ENCODE measurements around the gene PKD1L1. TPM values are rescaled to one million over a fixed set of nuclear protein-coding genes. Genes with fewer than 3 reads are reported as not detected.

Gene PKD1L1
- polyA plus RNA-seq, 3 donors: 0.10 to 1.6 (median 0.68) TPM

DNA sequence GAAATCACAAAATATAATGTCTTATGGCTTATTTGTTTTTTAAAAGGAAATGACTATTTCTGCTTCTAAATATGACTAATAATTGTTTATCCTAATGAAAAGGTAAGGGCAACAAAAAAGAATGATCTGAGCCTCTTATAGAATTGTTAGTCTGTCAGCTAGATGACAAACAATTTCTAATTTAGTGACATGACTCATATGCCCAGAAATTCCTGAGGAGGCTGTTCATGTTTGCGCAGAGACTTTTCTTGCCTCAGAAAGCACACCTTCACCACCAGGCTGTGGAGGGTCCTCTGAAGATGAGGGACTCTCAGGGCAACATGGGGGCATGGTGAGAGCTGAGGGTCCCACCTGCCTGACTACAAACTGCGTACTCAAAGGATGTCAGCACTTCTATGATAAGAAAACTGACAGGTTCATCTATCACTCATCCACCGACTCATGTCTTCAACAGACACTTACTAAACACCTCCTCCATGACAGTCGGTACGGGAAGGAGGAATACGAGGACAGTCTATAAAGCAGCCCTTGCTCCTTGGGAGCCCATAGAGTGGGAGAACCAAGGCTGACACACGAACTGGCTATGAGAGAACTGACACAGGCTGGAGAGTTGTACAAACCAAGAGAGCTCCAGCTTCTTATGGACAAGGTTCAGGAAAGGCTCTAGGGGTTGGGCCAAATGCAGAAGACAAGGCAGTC is 102.0 kb downstream of the PKD1L1 start:
- 81 to 91% (median 90%) methylated on average over 7 of the region's 7 CpGs for WGBS, 3 donors
- H3K27ac ChIP-seq (ENCODE audit: low read depth, low read length): no peak overlapping the region

DNA sequence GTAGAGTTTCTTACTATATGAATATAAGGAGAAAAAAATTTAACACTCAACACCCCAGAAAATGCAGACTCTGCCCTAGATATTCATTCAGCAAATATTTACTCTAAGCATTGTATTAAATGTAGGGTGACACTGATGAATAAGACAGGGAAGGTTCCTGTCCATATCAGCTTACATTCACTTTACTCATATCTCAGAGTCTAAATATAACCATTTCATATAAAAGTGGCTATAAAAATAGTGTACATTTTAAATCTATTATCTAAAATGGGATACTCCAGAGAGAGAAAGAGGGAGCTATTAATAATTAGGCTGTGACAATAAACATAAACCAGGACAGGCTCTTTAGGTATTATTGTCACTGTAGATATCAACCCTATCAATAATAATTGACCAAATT is 104.0 kb downstream of the PKD1L1 start:
- no peak overlapping the region for H3K27ac ChIP-seq (ENCODE audit: low read depth, low read length)

DNA sequence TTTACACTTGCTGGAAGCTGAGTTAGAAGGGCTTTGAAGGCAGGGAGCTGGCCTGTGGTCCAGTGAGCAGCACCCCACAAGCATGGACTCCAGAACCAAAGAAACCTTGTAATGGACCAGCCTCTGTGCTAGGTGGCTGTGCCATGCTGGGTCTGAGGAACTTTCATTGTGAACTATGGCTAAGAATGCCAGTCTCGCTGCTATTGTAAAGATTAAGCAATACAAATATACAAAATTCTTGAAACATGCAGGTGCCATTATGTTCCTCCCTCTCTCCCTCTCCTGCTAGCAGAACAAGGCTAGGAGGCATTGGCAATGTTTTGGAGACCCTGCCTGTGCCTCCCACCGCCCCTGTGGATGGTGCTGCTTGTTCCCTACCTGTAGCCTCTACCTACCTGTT is 105.0 kb downstream of the PKD1L1 start:
- no peak overlapping the region for H3K27ac ChIP-seq (ENCODE audit: low read depth, low read length)
- 90 to 94% (median 91%) methylated on average over 2 of the region's 2 CpGs for WGBS, 3 donors

DNA sequence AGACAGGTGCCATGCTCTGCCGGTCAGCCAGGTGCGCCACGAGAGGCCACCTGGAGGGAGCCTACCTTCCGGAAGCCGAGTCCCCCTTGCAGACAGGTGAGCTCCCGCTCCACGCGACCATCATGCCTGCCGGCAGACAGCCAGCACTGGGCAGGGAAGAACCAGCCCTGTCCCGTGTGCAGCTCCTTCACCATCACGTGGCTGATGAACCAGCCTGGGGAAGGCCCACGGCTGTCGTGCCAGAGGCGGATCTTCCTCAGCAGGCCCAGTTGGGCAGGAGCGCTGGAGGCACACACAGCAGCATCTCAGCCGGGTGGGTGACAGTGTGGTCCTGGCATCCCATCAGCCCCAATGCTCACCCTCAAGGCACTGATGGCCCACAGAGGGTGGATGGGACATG is 108.9 kb downstream of the PKD1L1 start:
- H3K27ac ChIP-seq (ENCODE audit: low read depth, low read length): no peak overlapping the region
- 92 to 98% (median 94%) methylated on average over 14 to 16 of the region's 16 CpGs for WGBS, 3 donors

DNA sequence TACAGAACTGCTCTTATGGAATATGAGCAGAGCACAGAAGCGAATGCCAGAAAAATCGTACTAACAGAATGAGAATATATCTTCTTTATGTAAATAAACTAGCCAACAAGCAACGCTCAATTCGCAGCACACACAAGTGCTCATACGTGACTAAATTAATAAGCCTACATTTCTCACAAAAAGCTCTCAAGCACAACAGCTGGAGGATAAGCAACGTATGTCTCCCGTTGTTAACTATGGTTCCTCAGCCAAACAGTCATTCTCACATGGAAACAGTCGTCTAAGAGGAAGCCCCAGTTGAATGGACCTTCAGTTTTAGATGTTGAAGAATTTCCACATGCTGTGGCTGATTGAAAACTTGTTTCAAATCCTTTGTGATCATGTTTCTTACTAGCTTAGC is 110.4 kb downstream of the PKD1L1 start:
- WGBS, 3 donors: 85 to 93% (median 87%) methylated on average over 8 of the region's 8 CpGs
- H3K27ac ChIP-seq (ENCODE audit: low read depth, low read length): no peak overlapping the region

DNA sequence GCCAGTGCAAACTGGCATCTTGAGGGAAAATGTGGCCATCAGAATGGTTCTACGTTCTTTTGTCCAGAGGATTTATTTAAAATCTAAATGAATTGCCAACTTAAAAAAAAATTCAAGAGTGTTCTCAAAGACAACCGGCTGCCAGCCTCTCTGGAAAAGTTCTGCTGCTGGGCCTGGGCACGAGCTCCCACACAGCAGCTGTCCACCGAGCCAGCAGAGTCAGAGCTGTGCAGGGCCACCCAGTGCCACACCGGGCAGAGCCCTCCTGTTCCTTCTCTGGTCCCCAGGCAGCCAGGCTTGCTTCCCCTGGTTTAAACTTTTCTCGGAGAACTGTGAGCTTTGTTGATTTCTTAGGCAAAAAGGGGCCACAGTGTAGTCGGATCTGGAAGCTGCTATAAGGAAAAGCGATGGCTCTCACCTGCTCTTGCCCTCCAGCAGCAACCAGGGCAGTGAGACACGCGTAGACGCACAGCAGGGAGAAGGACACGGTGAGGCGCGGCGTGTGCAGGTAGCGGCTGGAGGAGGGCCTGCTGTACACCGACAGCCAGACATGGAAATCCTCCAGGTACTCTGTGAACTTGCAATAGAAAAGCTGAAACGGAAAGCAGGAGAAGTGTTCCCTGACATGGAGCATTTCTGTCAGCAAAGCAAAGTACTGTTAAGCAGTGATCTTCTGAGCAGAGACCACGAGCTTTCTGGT is 111.6 kb downstream of the PKD1L1 start:
- H3K27ac ChIP-seq (ENCODE audit: low read depth, low read length): no peak overlapping the region
- 89 to 91% (median 89%) methylated on average over 19 of the region's 19 CpGs for WGBS, 3 donors

DNA sequence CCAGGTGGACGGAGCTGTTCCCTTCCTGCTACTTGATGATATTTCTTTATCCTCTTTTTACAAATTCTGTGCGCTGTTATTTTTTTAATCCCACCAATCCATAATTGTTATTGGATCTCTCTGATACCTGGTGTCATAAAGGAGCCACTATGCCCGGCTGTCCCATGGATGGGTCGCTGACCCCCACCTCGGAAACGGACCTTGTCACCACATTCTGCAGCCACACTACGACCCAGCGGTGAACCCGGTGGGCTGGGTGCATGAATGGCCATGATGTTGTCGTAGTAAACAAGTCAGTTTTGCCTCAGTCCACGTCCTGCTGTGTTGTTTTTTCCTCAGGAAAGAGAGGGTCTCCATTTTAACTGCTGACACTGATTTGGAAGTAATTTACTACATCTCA is 112.2 kb downstream of the PKD1L1 start:
- no peak overlapping the region for H3K27ac ChIP-seq (ENCODE audit: low read depth, low read length)
- WGBS, 3 donors: 85 to 92% (median 88%) methylated on average over 11 of the region's 11 CpGs

DNA sequence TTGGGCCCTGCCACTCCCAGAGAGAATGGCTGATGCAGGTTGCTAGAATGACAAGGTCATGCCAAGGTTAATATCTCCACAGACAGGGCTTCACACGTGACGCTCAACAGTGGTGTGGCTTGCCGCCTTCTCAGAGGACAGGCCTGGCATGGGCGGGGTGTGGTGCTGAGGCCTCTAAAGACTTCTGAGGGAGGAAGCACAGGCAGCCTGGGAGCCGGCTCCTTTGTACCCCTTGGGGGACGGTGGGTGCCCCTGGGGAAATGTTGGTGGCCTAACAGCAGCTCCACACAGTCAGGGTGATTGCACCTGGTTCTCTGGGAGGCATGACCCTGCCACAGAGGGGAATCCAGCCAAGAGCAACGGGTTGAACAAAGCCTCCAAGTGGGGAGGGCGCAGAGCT is 115.1 kb downstream of the PKD1L1 start:
- H3K27ac ChIP-seq (ENCODE audit: low read depth, low read length): no peak overlapping the region
- 88 to 93% (median 88%) methylated on average over 8 of the region's 8 CpGs for WGBS, 3 donors

DNA sequence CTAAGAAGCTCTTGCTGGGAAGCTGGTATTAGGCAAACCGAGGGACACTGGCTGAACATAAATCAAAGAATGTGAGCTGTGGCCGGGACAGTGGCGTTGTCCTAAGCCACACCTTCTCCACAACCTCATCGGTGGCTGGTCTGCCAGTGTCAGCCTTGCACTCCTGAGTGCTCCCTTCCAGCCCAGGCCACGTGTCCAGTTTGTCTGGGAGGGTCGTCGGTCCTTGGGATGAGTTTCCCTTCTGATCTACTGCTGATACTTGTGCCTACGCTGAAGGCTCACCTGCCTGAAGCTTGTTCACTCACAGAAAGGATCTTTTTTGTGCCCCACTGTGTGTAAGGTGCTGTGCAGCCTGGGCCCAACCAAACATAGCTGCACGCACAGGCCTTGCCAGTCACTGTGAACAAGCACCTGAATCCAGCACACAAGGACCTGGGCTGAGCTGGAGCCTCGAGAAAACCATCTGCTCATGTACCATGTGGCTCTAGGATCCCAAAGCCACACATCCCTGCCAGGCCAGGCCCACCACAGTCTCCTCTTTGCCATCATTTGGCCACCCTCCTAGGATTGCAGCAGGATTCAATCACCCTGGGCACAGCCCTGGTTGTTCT is 116.1 kb downstream of the PKD1L1 start:
- 93 to 95% (median 94%) methylated on average over 10 of the region's 10 CpGs for WGBS, 3 donors
- no peak overlapping the region for H3K27ac ChIP-seq (ENCODE audit: low read depth, low read length)

DNA sequence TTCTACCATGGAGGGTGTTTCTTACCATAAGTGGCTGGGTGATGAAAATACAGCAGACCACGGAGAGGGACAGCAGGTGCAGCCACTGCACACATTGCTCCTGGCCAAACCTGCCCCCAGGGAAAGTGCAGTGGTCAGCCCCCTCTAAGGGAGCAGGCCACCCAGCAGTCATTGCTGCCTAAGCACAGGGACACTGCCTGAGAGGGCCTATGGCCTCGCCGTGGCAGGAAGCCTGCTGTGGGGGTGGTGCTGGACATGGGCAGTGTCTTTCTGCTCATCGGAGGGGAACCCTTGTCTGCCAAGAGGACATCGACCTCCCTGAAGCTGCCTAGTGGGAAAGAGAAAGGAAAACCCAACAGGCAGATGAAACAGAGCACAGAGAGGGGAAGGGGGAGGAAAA is 118.3 kb downstream of the PKD1L1 start:
- no peak overlapping the region for H3K27ac ChIP-seq (ENCODE audit: low read depth, low read length)
- WGBS, 3 donors: 66 to 76% (median 73%) methylated on average over 5 of the region's 5 CpGs

DNA sequence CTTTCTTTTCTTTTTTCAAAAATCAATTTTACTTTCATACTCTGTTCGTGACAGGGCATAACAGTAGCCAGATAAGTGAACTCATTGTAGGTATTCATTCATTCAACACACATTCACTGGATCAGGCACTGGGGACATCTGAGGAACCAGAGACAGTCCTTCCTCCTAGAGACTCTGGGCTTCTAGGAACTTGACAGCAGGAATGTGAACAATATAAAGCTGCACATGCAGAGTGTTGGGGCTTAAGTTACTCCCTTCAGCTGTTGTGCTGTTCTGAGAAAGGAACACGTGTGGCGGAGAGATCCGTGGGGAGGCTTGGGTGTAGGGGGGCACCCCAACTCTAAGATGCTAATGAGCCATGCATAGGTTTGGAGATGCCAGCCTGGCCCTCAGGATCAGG is 120.4 kb downstream of the PKD1L1 start:
- 79 to 87% (median 82%) methylated on average over 4 of the region's 4 CpGs for WGBS, 3 donors
- no peak overlapping the region for H3K27ac ChIP-seq (ENCODE audit: low read depth, low read length)

DNA sequence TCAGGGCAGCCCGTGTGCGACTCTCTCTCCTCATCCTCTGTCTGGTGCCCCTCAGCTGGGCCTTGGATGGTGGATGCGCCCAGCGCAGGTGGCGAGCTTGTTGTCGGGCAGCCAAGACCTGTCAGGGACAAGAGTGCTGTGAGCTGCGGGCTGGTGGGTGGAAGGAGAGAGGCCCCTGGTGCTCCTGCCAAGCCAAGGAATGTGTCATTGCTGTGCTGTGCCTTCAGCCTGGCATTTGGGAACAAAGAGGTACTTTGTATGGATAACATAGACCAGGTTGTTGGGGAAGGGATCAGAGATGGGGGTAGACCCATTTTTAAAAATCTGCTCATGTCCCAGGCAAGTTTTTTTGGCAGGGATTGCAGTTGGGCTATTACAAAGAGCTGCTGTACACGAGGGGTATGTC is 120.9 kb downstream of the PKD1L1 start:
- no peak overlapping the region for H3K27ac ChIP-seq (ENCODE audit: low read depth, low read length)
- WGBS, 3 donors: 70 to 92% (median 92%) methylated on average over 8 of the region's 8 CpGs

DNA sequence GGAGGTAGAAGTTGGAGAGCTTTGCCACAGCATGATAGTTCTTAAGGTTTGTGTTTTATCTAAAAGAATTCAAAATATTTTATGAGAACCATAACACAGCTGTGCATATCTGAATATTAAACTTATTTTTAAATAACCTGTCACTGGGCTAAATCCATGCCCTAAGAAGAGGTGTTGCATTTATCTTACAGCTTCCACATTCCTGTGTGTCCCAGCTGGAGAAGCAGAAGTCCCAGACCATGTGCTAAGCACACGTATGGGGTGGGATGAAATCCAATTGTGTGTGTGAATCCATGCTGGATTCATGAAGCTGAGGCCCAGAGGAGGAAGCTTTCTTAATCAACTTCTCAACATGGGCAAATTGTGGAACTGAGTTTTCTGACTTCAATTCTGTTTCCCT is 121.5 kb downstream of the PKD1L1 start:
- 58 to 71% (median 60%) methylated on average over 1 of the region's 1 CpG for WGBS, 3 donors
- H3K27ac ChIP-seq (ENCODE audit: low read depth, low read length): no peak overlapping the region

DNA sequence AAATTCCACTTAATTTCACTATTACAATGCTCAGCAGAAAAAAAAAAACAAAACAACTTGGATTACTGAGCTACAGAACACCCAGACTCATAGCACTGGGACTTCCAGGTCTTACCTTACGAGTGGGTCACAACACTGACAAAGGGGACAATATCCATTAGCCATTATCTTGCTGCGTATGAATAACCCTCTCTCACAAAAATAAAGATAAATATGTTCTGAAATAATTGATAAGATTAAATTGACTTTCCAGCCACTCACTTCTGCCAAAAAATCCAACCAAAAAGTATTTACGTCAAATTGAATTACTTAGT is 128.7 kb downstream of the PKD1L1 start:
- WGBS, 3 donors: 94 to 98% (median 94%) methylated on average over 3 of the region's 3 CpGs

DNA sequence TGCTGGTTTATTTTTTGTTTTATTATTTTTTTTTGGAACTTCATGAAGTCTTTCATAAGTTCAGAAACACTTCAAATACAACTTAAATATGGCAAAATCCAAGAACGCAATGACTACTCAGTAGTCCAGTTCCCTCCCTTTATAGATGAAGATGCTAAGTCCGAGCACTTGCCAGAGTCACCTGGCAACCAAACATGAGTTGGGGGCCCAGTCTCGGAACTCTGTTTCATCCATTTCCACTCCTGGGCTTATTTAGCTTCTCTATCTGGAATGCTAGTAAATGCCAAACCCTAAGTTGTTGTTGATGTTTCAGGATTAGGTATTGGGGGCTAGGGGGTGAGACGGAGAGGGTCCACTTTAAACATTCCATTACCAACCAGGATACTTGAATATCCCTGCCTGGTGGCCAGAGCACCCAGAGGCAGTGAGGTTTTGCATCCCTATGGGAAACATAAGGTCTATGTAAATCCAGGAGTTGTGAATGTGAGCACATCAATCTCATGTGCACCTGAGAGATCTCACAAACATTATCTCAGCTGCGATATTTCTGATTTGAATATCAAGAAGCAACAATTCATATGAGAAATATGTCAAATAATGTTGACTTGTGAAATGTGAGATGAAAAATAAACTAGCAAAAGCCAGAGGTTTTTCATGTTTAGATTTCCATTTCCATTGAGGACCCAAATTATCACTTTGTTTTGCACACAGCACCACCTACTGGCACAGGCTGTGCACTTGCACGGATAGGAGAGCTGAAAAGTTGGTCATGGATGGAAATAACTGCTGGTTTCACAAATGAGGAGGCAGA is 129.3 kb downstream of the PKD1L1 start:
- 56 to 64% (median 59%) methylated on average over 6 of the region's 6 CpGs for WGBS, 3 donors
- no peak overlapping the region for H3K27ac ChIP-seq (ENCODE audit: low read depth, low read length)

More for the DNA sequence above, 128.7 kb downstream of the PKD1L1 start:
- H3K27ac ChIP-seq (ENCODE audit: low read depth, low read length): no peak overlapping the region

DNA sequence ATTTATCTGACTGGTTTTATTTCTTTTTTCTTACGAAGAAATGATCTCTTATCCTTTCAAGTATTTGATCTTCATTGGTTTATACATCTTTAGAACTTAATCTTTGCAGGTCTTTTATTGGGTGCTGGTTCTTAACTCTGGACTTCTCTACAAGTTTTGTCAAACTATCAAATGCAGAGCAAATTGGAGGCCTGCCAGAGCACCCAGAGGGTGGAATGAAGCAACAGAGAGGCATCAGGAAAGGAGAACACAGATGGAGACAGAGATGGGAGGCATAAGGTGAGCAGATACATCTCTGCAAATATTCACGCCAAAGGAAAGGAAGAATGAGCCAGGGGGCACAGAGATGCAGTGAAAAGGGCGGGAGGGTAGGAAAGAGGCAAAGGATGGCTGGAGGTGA is 130.3 kb downstream of the PKD1L1 start:
- H3K27ac ChIP-seq (ENCODE audit: low read depth, low read length): no peak overlapping the region
- WGBS, 3 donors: 88 to 94% (median 94%) methylated on average over 3 of the region's 3 CpGs

DNA sequence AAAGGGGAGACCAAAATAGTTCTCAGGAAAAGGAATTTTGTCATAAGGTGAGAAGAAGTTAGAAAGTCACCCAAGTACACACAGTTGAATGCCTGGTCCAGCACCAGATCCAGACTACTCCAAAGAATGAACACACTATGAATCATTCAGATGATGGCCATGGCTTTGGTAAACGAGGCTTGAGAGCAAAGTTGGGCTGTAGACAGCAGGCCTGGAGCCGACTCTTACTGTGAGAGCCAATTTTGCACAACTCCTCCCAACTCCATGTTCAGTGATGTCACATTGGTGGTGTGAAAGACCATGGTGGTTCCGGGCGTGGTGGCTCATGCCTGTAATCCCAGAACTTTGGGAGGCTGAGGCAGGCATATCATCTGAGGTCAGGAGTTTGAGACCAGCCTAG is 131.6 kb downstream of the PKD1L1 start:
- H3K27ac ChIP-seq (ENCODE audit: low read depth, low read length): no peak overlapping the region
- WGBS, 3 donors: 77 to 81% (median 80%) methylated on average over 4 of the region's 4 CpGs

DNA sequence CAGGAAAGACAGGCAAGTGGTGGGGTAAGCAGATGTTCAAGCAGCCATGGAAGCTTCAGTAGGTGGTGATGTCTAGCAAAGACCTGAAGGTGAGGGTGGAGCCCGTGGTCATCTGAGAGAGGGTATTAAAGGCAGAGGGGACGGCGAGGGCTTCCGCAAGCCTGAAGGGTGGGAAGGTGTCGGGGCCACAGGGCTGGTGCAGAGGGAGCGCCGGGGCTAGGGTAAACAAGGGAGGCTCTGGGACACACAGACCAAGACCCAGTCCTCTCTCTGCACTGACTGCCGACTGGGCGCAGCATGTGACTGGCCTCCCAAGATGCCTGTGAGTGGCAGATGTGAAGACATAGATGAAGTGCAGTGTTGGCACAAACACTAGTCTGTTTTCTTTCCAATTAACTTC is 132.4 kb downstream of the PKD1L1 start:
- H3K27ac ChIP-seq (ENCODE audit: low read depth, low read length): no peak overlapping the region
- 89 to 94% (median 93%) methylated on average over 9 of the region's 9 CpGs for WGBS, 3 donors

DNA sequence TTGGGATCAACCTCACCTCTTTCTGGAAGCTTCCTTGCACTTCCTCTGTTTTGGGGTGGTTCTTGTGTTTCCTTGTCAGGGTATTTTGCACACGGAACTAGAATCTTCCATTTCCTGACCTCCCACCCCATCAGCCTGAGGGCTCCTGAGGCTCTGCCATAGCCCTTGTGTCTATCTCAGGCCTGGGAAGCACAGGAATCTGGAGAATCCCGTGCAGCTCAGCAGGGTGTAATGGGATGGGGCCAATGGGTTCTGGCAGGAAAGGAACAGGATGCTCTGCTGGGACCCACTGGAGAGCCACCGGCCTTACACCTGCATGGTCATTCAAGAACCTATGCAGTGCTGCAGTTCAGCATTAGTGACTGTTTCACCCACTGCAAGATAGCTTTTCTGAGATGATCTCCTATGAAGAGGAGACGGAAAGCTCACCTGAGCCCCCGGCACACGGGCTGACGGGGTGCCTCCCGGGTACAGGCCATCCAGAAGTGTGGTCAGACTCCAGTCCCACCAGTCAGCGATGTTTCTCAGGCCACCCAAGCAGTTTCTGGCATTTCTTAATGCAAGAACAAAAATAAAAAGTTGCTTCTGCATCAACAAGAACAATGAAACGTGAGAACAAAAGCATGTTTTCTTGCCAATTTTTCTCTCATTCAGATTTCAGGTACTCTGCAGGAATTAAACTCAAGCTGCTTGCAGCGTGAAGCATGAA is 133.2 kb downstream of the PKD1L1 start:
- WGBS, 3 donors: 81 to 87% (median 85%) methylated on average over 11 of the region's 11 CpGs
- H3K27ac ChIP-seq (ENCODE audit: low read depth, low read length): no peak overlapping the region
